ENCODE results near the gene DLG5.
A peak's percentile ranks its signal among the peaks of the same experiment; 100 is the strongest.

Gene DLG5

GRCh38 chr10:77844713-77845445 lies 81.7 kb downstream of the DLG5 start:
- no peak for DNase-seq (ENCODE audit: low read depth in 3 of 3, low spot score in 1 of 3)

GRCh38 chr10:77844177-77844576 lies 82.4 kb downstream of the DLG5 start:
- no peak for DNase-seq (ENCODE audit: low read depth in 3 of 3, low spot score in 1 of 3)

DNA sequence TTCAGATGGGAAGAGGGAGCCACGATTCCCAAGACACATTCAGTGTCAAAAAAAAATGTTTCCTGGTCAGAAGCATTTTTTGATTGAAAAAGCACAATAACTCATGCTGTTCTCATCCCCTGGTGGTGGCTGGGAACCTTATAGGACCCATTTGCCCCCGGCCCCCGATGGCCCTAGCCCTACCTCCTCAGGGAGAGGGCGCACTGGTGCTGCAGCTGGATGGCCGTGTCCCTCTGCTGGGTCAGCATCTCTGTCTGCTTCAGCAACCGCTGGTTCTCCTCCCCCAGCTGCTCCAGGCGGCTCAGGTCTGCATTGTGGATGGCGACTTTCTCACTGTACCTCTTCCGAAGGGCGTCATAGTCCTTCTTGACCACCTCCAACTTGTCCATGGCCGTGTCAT lies 83.3 kb downstream of the DLG5 start:
- DNase-seq (ENCODE audit: low read depth in 3 of 3, low spot score in 1 of 3) = no peak

DNA sequence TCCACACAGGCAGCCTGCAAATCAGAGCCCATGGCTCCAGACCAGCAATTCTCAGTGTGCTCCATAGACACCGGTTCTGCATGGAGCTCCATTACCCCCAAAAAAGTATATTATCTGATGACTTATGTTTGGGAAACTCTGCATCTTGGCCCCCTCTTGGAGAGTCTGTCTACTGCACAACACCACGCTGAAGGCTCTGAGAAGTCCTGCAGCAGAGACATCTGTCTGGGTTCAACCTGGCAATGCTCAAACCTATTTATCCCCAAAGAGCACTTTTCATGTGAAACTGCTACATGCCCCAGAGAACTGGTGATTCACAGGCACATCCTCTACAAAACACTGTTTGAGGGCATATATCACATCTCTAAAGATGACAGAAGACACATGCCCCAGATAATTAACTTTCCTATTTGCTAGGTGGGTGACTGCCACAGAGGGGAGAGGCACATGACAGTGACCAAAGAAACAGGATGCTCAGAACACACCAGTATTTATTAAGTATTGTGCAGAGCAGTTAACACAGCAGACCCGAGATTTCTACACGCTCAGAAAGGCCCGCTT lies 83.8 kb downstream of the DLG5 start:
- no peak for DNase-seq (ENCODE audit: low read depth in 3 of 3, low spot score in 1 of 3)

- DNase-seq (ENCODE audit: low read depth in 3 of 3, low spot score in 1 of 3) = no peak
Measured at GRCh38 chr10:77841711-77842375, 84.7 kb downstream of the DLG5 start.

GRCh38 chr10:77840636-77841035 lies 85.9 kb downstream of the DLG5 start:
- DNase-seq (ENCODE audit: low read depth in 3 of 3, low spot score in 1 of 3) = no peak

DNA sequence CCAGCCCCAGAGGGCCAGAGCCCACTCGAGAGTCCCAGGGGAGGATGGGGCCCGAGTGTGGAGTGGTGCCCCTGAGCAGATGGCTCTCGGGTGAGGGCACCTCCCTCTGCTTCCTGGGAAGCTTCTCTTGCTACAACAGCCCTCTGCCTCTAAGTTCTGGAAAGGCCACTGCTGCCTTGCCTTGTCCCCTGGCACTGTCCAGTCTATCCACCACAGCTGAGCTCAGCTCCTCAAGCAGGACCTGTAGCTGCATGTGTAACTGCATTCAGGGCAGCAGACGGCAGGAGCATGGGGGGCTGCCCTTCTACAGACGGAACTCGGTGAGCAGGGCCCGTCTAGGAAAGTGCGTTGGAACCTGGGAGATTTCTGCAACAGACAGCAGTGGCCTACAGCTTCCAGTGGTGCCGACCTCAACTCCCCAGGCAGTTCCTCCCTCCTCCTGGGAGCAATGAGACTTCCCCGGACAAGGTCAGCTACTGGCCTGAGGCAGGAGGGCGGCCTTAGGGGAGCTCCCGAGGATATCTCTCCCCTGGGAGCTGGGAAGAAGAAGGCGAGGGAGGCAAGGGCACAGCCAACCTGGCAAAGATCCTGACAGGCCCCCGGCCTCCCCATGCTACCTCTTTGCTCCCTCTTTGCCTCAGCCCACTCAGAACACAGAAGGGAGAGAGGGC lies 88.5 kb downstream of the DLG5 start:
- no peak for DNase-seq (ENCODE audit: low read depth in 3 of 3, low spot score in 1 of 3)

GRCh38 chr10:77837248-77837924 lies 89.2 kb downstream of the DLG5 start:
- DNase-seq (ENCODE audit: low read depth in 3 of 3, low spot score in 1 of 3) = peak; percentile 14 to 37 (median 21)

- peak; percentile 21 to 28 (median 27) for DNase-seq (ENCODE audit: low read depth in 3 of 3, low spot score in 1 of 3)
Measured at GRCh38 chr10:77836299-77836820, 90.2 kb downstream of the DLG5 start.

DNA sequence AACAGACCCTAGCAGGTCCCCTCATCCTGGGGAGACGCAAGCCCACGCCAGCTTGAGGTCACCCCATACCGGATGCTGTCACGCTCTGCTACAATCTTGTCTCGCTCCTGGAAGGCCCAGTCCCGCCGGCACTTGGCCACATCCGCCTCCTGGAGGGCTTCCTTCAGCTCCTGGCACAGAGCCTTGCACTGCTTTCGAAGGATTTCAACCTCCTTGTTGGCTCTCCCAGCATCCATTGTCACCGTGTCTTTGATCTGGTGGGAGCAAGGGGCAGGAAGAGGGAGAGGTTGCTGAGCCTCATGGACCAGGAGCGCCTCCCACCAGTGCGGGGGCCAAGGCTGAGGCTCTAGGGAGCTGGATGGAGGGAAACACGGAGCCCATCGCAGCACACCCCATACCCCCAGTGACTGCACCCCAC lies 90.9 kb downstream of the DLG5 start:
- DNase-seq (ENCODE audit: low read depth in 3 of 3, low spot score in 1 of 3) = no peak

- no peak for DNase-seq (ENCODE audit: low read depth in 3 of 3, low spot score in 1 of 3)
Measured at GRCh38 chr10:77834943-77835668, 91.4 kb downstream of the DLG5 start.

GRCh38 chr10:77834540-77834939 lies 92.0 kb downstream of the DLG5 start:
- no peak for DNase-seq (ENCODE audit: low read depth in 3 of 3, low spot score in 1 of 3)

DNA sequence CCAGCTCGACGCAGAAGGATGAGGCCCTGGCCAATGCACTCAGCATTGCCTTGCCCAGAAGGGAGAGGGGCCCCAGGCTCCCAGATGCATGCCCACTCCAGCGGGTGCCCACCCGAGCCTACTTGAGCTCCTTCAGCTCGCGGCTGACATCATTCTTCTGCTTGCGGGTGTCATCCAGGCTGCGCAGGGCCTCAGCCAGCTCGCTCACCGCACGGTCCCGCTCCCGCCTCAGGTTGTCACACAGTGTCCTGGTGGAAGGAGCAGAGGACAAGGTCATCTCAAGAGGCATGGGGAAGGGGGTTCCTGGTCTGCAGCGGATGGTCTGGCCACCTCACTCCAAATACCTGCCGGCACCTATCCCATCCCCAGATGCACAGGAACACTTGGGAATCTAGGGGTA lies 92.8 kb downstream of the DLG5 start:
- no peak for DNase-seq (ENCODE audit: low read depth in 3 of 3, low spot score in 1 of 3)

DNA sequence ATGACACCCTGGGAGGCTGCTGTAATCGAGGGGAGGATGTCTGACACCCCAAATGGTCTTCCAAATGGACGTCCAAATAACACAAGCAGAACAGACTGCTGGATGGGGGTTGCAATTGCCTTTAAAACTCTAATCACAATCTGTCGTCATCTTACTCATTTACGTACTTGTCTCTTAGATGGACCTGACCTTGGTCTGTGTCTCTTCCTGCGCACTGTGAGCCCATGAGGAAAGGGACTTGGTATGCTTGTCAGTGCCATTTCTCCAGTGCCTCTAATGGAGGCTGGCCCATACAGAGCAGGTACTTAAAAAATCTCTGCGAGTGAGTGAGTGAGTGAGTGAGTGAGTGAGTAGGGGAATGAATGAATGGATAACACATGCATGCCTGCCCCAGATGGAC lies 93.3 kb downstream of the DLG5 start:
- DNase-seq (ENCODE audit: low read depth in 3 of 3, low spot score in 1 of 3) = no peak

DNA sequence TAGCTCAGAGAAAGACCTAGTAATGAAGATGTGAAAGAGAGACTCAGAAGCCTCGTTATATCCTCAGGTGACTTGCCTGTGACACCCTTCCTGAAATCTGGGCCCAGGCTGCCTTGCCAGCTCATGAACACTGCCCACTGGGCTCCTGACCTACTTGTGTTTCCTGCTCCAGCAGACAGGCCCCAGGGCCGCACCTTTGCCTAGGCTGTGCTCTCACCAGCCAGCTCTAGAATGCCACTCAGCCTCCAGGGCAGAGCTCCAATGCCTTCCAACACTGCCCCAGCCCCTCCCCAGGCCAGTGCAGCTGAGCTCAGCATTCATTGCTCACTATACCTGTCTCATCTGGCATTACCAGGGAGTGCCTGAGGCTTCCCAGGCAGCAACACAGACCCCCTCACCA lies 94.3 kb downstream of the DLG5 start:
- peak in 1 of 3 donors; percentile 17 for DNase-seq (ENCODE audit: low read depth in 3 of 3, low spot score in 1 of 3)

GRCh38 chr10:77829356-77829755 lies 97.2 kb downstream of the DLG5 start:
- DNase-seq (ENCODE audit: low read depth in 3 of 3, low spot score in 1 of 3) = no peak

- DNase-seq (ENCODE audit: low read depth in 3 of 3, low spot score in 1 of 3) = no peak
Measured at GRCh38 chr10:77828377-77828776, 98.2 kb downstream of the DLG5 start.

DNA sequence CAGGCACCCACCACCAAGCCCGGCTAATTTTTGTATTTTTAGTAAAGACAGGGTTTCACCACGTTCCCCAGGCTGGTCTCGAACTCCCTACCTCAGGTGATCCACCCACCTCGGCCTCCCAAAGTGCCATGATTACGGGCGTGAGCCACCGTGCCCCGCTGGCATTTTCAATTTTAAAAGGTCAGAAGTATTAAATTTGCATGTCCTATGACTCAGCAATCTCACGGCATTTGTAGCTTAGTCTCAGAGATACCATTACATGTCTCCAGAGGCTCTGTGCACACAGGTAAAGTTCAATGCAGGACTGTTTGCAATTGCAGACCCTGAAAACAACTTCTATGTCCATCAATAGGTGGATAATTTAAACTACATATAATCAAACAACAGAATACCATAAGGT lies 99.2 kb downstream of the DLG5 start:
- DNase-seq (ENCODE audit: low read depth in 3 of 3, low spot score in 1 of 3) = no peak

DNA sequence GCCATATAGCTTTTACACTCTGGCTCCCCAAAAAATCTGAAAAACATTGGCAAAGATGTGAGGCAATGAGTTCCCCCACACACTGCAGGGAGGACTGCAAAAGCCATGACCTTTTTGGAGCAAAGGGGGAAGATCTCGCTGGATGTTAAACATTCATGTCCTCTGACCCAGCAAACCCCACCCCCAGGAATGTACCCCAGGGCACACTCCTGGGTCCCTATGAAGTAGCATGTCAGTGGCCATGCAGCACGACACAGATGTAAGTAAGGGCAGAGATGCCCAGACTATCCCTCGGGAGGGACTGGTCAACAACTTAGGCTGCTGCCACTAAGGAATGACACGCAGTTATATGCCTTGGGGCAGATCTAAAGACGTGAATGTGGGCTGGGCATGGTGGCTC lies 100.6 kb downstream of the DLG5 start:
- DNase-seq (ENCODE audit: low read depth in 3 of 3, low spot score in 1 of 3) = no peak

DNA sequence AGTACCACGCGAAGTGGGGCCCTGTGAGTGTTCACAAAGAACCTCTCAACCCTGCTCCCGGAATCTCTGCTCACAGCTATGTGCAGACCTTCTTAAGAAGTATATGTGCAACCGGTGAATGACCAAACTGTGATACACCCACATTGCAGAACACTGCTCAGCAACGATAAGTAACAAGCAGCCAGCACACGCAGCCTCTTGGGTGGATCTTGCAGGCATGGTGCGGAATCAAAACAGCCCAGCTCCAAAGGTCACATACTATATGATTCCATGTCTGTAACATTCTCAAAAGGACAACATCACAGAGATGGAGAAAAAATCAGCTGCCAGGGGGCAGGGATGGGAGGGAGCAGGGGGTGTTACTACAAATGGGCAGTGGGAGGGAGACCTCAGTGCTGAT lies 101.6 kb downstream of the DLG5 start:
- DNase-seq (ENCODE audit: low read depth in 3 of 3, low spot score in 1 of 3) = no peak

Measured in stimulated activated CD4-positive, alpha-beta T cell treated with anti-CD3 and anti-CD28 coated beads, TNF-alpha, amount 100 ng/mL, for 1 hour (primary cell).